ENCODE results near the gene ALOXE3. TPM values are rescaled to one million over a fixed set of nuclear protein-coding genes. Genes with fewer than 3 reads are reported as not detected.

Gene ALOXE3
- total and polyA plus RNA-seq, 2 experiments from 2014 or later = 0.10 TPM; not detected in 1

DNA sequence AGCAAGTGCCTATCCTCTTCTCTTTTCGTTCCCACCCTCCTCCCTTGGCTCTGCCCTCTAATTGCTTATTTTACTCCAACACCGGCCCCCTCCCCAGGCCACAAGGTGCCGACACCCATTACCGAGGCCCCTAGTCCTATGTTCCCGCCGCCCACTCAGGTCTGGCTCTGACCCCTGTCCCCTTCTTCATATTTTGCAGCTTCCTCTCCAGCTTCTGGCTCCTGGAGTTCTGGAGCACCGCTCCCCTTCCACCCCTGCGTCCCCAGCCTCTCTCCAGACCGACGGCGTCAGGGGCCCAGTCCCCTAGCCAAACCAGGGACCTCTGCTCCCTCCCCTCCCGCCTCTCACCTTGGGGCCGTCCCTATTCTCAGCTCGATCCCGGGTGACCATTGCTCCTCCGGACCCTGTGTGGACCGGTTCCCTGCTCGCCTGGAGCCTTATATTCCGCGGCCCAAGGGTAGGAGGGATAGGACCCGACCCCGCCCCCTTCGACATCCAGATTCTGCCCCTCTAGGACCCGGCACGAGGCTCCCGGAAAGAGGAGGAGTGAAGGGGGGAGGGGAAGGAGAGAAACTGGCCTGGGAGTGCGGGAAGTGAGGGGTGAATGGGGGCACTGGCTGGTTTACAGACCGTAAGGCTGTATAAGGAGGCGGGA is 5.5 kb upstream of the ALOXE3 start, which contains the start of gene HES7:
Gene HES7 (minus strand): TSS at position 412 of the 655 bp plus-strand sequence. CDS start 22 bp downstream, at position 390.
- Histone ChIP-seq H3K4me3 (peak within 1 kb of the TSS; percentile 64), H3K27me3 (peaks cover 37% of the 10 kb centered on the region), H3K4me1 (ENCODE audit: low read depth) (peaks cover 4% of the 10 kb centered on the region), H3K36me3 (no peaks in the 10 kb centered on the region), H3K9me3 (ENCODE audit: low read depth) (no peaks in the 10 kb centered on the region), H3K27ac (no peak within 1 kb of the TSS)
- TF ChIP-seq, protein P1, sequence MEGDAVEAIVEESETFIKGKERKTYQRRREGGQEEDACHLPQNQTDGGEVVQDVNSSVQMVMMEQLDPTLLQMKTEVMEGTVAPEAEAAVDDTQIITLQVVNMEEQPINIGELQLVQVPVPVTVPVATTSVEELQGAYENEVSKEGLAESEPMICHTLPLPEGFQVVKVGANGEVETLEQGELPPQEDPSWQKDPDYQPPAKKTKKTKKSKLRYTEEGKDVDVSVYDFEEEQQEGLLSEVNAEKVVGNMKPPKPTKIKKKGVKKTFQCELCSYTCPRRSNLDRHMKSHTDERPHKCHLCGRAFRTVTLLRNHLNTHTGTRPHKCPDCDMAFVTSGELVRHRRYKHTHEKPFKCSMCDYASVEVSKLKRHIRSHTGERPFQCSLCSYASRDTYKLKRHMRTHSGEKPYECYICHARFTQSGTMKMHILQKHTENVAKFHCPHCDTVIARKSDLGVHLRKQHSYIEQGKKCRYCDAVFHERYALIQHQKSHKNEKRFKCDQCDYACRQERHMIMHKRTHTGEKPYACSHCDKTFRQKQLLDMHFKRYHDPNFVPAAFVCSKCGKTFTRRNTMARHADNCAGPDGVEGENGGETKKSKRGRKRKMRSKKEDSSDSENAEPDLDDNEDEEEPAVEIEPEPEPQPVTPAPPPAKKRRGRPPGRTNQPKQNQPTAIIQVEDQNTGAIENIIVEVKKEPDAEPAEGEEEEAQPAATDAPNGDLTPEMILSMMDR (IDR thresholded peaks at IDR 0.05; ENCODE audit: low read depth, low read length) = no peak
- peak in 1 of 2 donors; percentile 50 for DNase-seq (ENCODE audit: low read depth in 1 of 2, low spot score in 1 of 2)

DNA sequence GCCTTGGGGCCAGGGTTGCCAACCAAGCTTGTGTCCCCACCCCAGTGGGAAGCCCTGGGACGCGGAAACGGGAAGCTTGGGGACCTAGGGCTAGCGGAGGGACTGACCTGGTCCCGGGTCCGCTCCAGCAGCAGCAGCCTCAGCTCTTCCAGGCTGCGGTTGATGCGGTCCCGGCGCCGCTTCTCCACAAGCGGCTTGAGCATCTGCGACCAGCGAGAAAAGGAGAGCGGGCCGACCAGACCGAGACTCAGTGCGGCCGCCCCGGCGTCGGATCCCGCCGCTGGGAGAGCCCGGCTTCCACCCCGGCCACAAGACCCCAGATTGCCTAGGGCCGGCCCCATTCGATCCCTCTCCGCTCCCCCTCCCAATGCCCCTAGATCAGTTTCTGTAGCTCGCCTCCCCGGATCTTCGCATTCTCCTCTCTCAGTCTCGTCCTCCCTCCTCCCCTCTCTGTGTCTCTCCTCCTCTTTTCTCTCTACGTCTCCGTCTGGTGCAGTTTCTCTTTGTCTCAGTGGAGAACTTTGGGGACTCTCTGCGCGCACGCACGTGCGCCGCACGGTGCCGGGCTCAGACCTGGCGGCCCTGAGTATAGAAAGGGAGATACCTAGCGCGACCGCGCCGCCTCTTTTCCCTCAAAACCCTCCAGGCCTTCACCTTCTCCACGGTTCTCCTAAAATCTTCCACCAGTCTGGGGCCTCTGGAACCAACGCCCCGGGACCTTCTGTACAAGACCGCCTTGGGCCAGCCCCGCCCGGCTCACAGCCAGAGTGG is 4.8 kb upstream of the ALOXE3 start:
- TF ChIP-seq, protein P1 (IDR thresholded peaks at IDR 0.05; ENCODE audit: low read depth, low read length) = no peak
- H3K9me3 ChIP-seq (ENCODE audit: low read depth) = no peaks in the 10 kb centered on the region
- H3K4me1 ChIP-seq (ENCODE audit: low read depth) = peaks cover 4% of the 10 kb centered on the region
- no peak overlapping the region for H3K27ac ChIP-seq
- no peaks in the 10 kb centered on the region for H3K36me3 ChIP-seq
- peak in 1 of 2 donors; percentile 38 for DNase-seq (ENCODE audit: low read depth in 1 of 2, low spot score in 1 of 2)
- peak overlapping the region; percentile 64 for H3K4me3 ChIP-seq
- peaks cover 40% of the 10 kb centered on the region for H3K27me3 ChIP-seq

DNA sequence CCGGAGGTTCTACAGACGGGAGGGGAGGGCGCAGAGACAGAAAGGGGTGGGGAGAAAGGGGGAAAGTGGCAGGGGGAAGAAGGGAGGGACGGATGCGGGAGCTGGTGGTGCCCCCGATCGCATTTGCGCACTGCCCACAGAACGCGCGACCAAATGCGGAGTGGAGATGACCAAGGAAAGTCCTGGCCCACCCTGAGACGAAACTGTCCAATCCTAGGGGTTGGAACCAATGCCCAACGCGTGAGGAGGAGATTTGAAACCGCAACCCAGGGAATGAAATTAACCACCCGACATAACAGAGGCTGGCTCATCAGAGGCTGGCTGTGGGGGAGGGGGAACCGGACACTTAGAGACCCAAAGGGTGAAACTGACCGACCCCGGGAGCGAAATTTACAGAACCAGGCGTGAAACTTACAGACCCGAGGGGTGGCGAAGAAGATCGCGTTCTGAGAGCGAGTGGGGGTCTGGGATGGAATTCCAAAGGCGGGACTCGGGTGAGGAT is 4.2 kb upstream of the ALOXE3 start:
- peak overlapping the region; percentile 64 for H3K4me3 ChIP-seq
- peaks cover 46% of the 10 kb centered on the region for H3K27me3 ChIP-seq
- TF ChIP-seq, protein P1 (IDR thresholded peaks at IDR 0.05; ENCODE audit: low read depth, low read length) = no peak
- H3K9me3 ChIP-seq (ENCODE audit: low read depth) = no peaks in the 10 kb centered on the region
- no peaks in the 10 kb centered on the region for H3K36me3 ChIP-seq
- DNase-seq (ENCODE audit: low read depth in 1 of 2, low spot score in 1 of 2) = peak in 1 of 2 donors; percentile 18
- H3K4me1 ChIP-seq (ENCODE audit: low read depth) = peaks cover 4% of the 10 kb centered on the region
- no peak overlapping the region for H3K27ac ChIP-seq

GRCh38 chr17:8121681-8122421 is 3.5 kb upstream of the ALOXE3 start:
- peaks cover 1% of the 10 kb centered on the region for H3K4me1 ChIP-seq (ENCODE audit: low read depth)
- TF ChIP-seq, protein P1 (IDR thresholded peaks at IDR 0.05; ENCODE audit: low read depth, low read length) = peak; percentile 42
- peaks cover 53% of the 10 kb centered on the region for H3K27me3 ChIP-seq
- H3K9me3 ChIP-seq (ENCODE audit: low read depth) = no peaks in the 10 kb centered on the region
- no peak overlapping the region for H3K27ac ChIP-seq
- DNase-seq (ENCODE audit: low read depth in 1 of 2, low spot score in 1 of 2) = peak; percentile 66 to 93
- no peaks in the 10 kb centered on the region for H3K36me3 ChIP-seq
- H3K4me3 ChIP-seq = peak overlapping the region; percentile 64

DNA sequence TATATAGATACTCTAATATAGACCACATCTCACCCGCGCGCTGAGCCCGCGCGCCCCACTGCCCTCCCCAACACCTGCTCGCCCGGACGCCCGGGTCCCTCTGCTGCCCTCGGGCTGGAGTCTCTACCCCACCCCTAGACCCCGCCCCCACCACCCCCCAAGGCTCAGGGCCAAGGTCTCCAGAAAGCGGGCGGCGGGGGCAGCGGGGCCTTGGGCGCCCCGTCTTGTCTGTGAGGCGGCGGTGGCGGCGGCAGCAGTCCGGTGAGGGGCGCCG is 3.0 kb upstream of the ALOXE3 start:
- DNase-seq (ENCODE audit: low read depth in 1 of 2, low spot score in 1 of 2) = no peak
- Histone ChIP-seq H3K4me1 (ENCODE audit: low read depth) (no peaks in the 10 kb centered on the region), H3K4me3 (peak overlapping the region; percentile 64), H3K36me3 (no peaks in the 10 kb centered on the region), H3K27ac (no peak overlapping the region), H3K9me3 (ENCODE audit: low read depth) (no peaks in the 10 kb centered on the region), H3K27me3 (peaks cover 58% of the 10 kb centered on the region)
- TF ChIP-seq, protein P1 (IDR thresholded peaks at IDR 0.05; ENCODE audit: low read depth, low read length) = no peak

Measured in cardiac muscle cell (in vitro differentiated cells and primary cell).